Mesenteric fat pad (tissue), 1 donor: ENCODE results near the gene LRRC75A. TPM values are rescaled to one million over a fixed set of nuclear protein-coding genes. Genes with fewer than 3 reads are reported as not detected.

Experiments
- DNase-seq: peaks from one replicate; pipeline ENCODE4 v3.0.0-alpha.2; 2020; ENCODE audit warnings: low spot score
- total RNA-seq: library from RNA; stranded (reverse); fragmentation: NEBNext Ultra II Directional; extraction: Animal tissue kit (Norgen Biotek cat#: 25700); gene quantifications from one replicate; pipeline ENCODE4 v1.2.1, GENCODE V29; 2021
- donor health status: DM: yes; HTN: yes; CAD: no.

Gene LRRC75A
- total RNA-seq, 1 donor from 2014 or later = 3.1 TPM

DNA sequence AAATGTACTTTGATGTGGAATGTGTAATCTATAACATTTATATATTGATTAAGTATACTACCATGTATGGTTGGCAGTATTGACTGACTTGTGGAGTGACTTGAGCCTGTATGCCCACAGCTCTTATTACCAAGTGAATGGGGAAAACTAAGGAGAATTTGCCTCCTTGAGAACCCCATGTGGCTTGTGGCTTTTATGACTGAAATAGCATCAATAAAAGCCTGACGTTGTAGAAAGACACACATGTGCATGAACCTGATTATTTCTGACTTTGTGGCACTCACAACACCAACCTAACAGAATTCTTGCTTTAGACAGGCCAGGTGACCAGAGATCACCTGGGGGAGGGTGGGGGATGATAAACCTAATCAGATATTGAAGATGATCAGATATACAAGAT is 2.1 kb upstream of the LRRC75A start:
- DNase-seq = no peak

- DNase-seq = no peak
These were observed 1.6 kb upstream of the LRRC75A start for GRCh38 chr17:16493531-16494046.

DNA sequence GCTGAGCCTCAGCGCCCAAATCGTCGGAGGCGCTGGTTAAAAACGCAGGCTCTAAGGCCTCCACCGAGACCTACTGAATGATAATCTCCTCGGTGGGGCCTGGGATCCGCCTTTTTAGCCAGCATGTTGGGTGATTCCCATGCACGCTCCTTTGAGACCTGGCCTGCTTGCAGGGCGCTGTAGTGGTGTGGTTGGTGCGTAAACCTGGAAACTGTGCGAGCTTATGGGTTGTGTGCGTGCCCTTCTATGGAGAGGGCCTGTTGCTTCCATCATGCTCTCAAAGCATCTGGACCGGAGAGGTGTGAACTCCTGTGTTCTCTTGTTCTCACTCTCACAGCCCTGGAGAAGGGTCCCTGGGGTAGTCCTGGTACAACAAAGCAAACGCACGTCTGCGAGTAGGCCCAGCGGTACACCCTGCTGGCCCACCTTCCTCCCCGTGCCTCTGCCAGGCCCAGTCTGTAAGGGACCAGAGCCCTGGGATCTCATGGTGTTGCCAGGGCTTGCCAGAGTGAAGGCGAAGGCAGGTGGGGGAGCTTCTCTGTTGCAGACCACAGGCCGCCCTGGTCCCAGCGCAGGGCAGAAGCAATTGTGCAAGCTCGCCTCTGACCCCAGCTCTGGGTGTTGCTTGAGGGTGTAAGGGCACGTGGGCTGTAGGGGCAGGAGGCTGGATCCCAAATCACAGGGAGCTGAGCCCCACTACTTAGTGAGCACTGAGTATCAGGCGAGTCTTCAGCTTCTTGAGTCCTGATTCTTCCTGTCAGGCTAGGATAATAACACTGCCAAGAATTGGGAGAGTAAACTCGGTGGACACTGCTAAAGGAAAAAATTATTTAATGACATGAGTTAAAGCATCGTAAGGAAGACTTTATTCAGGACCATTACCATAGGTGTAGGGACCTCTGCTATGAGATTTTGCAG is 879 bp upstream of the LRRC75A start:
- no peak for DNase-seq

- DNase-seq = no peak
These were observed 776 bp downstream of the LRRC75A start for GRCh38 chr17:16491131-16491702.

GRCh38 chr17:16489431-16489830 is 2.6 kb downstream of the LRRC75A start:
- DNase-seq = no peak

DNA sequence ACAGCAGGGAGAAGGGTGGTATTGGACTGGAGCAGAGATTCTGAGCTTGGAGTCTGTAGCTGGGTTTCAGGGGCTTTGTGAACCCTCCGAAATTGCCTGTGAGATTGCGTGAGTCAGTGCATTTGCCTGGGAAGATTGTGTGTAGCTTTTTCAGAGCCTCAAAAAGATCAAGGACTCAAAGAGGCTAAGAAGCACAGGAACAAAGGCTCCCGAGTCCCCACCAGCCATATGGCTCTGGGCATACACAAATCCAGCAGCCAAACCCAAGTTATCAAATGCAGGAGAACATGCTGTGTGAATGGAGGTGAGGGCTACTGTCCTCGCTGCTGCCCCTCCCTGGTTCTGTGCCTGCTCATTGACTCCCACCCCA is 3.0 kb downstream of the LRRC75A start:
- DNase-seq = no peak

DNA sequence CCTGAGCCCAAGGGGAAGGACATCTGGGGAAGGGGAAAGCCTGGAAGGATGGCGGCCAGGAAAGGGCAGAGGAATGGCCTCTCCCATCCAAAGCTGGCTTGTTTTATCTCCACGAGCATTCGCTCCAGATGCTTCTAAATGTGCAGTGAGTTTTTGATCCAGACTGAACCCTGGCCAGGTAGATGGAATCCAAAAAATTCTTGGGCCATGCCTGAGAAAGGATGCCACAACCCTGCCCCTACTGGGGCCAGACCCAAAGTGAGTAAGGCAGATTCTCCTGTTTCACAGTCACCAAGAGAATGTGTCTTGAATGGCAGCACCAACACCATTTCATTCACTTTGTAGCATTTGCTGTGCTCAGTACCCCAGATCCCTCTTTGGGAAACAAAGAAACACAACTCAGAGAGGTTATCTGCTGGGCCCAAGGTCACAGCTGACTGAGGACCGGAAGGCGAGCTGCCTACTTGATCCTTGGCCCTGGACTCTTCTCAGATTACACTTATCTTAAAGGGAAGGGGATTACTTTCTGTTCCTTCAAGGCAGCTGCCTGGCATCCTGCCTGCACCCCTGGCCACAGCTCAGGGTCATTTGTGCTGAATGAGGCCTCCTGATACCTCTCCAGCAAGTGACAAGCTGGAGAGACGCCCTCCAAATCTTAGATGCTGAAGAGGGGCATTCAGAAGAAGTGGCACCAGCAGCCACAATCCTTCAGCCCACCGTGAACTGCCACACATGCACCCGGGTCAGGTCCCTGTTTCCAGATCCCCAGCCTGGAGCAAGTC is 3.6 kb downstream of the LRRC75A start:
- no peak for DNase-seq

GRCh38 chr17:16486373-16487250 is 5.4 kb downstream of the LRRC75A start:
- DNase-seq = no peak

DNA sequence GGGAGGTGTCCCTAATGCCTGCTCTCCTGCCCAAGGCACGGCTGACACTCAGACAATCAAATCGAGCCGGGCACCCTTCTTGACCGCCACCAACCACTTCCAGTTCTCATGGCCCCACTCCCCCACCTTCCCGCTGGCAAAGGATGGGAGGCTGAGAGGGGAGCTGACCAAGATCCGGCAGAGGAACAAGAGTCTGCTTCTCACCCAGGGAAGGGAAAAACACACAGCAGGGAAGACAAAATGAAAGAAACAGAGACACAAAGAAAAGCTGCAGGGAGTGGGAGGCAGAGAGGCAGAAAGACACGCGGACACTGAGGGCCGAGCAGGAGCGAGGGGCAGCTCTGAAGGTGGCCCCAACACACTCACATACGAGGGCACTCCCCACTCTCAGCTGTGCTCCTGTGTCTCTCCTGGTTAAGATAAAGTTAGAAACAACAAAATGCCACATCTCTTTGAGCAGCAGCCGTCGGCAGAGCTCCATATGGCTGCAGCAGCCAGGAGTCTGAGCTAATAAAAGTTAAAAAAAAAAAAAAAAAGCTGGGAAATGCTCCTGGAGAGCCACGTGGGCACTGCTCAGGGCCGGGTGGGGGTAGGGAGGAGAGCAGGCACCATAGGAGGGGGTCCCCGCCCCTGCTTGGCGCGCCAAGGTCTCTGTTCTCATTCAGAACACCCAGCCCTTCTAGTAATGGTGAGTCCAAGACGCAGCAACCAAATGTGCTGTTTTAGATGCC is 7.4 kb downstream of the LRRC75A start:
- no peak for DNase-seq

GRCh38 chr17:16483021-16483645 is 8.9 kb downstream of the LRRC75A start:
- DNase-seq = no peak

- DNase-seq = no peak
These were observed 9.7 kb downstream of the LRRC75A start for GRCh38 chr17:16482253-16482652.

- no peak for DNase-seq
These were observed 11.0 kb downstream of the LRRC75A start for GRCh38 chr17:16480995-16481394.

GRCh38 chr17:16479264-16479663 is 12.7 kb downstream of the LRRC75A start:
- no peak for DNase-seq

- no peak for DNase-seq
These were observed 13.3 kb downstream of the LRRC75A start for GRCh38 chr17:16478649-16479048.

DNA sequence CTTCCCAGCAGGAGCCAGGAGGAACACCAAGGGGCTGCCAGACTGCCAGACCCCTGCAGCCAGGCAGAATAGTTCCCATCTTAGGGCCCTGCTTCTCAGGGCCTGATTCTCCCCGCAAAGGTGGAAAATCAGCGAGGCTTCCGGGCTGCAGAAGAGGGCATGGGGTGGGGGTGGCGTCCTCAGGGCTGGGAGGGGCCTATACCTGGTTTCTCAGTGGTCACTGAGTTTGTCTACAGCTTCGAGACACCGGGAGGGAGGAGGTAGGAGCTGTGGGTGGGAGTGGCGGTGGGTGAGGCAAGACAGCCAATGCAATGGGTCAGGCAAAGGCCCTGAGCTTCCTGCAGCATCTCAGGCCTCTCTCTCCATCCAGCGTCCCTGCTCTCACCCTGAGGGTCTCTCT is 14.3 kb downstream of the LRRC75A start:
- no peak for DNase-seq

- DNase-seq = no peak
These were observed 14.7 kb downstream of the LRRC75A start for GRCh38 chr17:16477255-16477654.

DNA sequence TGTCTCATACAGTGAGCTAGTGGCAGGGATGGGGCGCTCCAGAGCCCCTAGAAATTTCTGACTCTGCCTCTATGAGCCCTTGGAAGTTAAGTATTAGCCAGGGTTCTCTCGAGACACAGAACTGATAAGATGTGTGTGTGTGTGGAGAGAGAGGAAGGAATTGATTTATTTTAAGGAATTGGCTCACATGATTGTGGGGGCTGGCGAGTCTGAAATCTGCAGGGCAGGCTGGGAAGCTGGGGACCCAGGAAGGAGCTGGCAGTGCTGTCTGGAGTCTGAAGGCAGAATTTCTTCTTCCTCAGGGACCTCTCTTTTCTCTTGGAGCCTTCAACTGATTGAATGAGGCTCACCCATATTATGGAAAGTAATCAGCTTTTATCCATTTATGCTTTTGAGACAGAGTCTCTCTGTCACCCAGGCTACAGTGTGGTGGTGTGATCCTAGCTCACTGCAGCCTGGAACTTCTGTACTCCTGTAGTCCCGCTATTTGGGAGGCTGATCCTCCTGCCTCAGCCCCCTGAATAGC is 16.8 kb downstream of the LRRC75A start:
- DNase-seq = no peak

GRCh38 chr17:16474012-16474725 is 17.8 kb downstream of the LRRC75A start:
- no peak for DNase-seq
